Left forelimb (tissue), 1 donor: Measurements from ENCODE around the gene DGLUCY.
"Not testable (repeated sequence)": the region's sequence is repeated elsewhere in the genome, so short reads cannot be mapped to it uniquely, and the experiment has no call there.

Source experiments
- DNase-seq: peaks from one replicate; pipeline ENCODE4 v3.0.0-alpha.2; 2018; ENCODE audit warnings: low spot score

The DGLUCY gene

GRCh38 chr14:91207008-91207407, 93.1 kb downstream of the DGLUCY start:
- DNase-seq, result no peak

GRCh38 chr14:91211017-91211416, 97.1 kb downstream of the DGLUCY start:
- no peak for DNase-seq

- DNase-seq, result no peak
Measured at GRCh38 chr14:91214306-91214705, 100.4 kb downstream of the DGLUCY start.

- DNase-seq, result no peak
Measured at GRCh38 chr14:91215381-91215780, 101.5 kb downstream of the DGLUCY start.

GRCh38 chr14:91216731-91217226, 102.9 kb downstream of the DGLUCY start:
- no peak for DNase-seq

- no peak for DNase-seq
Measured at GRCh38 chr14:91218014-91218413, 104.1 kb downstream of the DGLUCY start.

- no peak for DNase-seq
Measured at GRCh38 chr14:91219517-91220389, 105.9 kb downstream of the DGLUCY start.

GRCh38 chr14:91220581-91221000, 106.7 kb downstream of the DGLUCY start:
- DNase-seq, result no peak

- no peak for DNase-seq
Measured at GRCh38 chr14:91221270-91221669, 107.4 kb downstream of the DGLUCY start.

- DNase-seq, result no peak
Measured at GRCh38 chr14:91223028-91223783, 109.3 kb downstream of the DGLUCY start.

- no peak for DNase-seq
Measured at GRCh38 chr14:91225025-91225424, 111.2 kb downstream of the DGLUCY start.

- not testable (repeated sequence) for DNase-seq
Measured at GRCh38 chr14:91226360-91226759, 112.5 kb downstream of the DGLUCY start.

- no peak for DNase-seq
Measured at GRCh38 chr14:91227183-91227628, 113.3 kb downstream of the DGLUCY start.

- no peak for DNase-seq
Measured at GRCh38 chr14:91228112-91229004, 114.5 kb downstream of the DGLUCY start.

- no peak for DNase-seq
Measured at GRCh38 chr14:91229005-91229382, 115.1 kb downstream of the DGLUCY start.

GRCh38 chr14:91229743-91230200, 115.9 kb downstream of the DGLUCY start:
- DNase-seq, result no peak

GRCh38 chr14:91230397-91231035, 116.6 kb downstream of the DGLUCY start:
- DNase-seq, result no peak

- DNase-seq, result no peak
Measured at GRCh38 chr14:91231446-91231845, 117.6 kb downstream of the DGLUCY start.

- DNase-seq, result no peak
Measured at GRCh38 chr14:91232052-91232451, 118.2 kb downstream of the DGLUCY start.

GRCh38 chr14:91232603-91233002, 118.7 kb downstream of the DGLUCY start:
- DNase-seq, result no peak
